ENCODE data around the gene KRTDAP. TPM values are rescaled to one million over a fixed set of nuclear protein-coding genes. Genes with fewer than 3 reads are reported as not detected.

The KRTDAP gene
- total RNA-seq, 1 donor from 2014 or later: not detected

DNA sequence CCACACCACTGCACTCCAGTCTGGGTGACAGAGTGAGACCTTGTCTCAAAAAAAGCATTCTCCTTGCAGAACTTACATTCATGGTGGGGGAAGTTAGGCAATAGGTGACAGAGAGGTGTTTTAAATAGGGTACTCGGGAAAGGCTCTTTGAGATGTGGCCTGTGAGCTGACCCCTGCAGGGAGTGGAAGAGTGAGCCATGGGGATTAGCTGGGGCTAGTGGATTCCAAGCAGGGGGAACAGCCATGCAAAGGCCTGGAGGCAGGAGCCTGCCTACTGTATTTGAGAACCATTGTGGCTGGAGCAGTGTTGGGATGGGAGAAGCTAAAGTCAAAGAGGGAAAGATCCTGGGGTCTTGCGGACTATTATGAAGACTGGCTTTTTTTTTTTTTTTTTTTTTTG, 27.1 kb upstream of the KRTDAP start:
- H3K27ac ChIP-seq (replicated peaks): no peak overlapping the region
- no peaks in the 10 kb centered on the region for H3K36me3 ChIP-seq
- H3K9me3 ChIP-seq (replicated peaks): no peaks in the 10 kb centered on the region
- H3K4me1 ChIP-seq: peaks cover 4% of the 10 kb centered on the region
- intact Hi-C loops (cut with micrococcal nuclease): no loop called here
- DNase-seq: no peak
- TF ChIP-seq CTCF (IDR thresholded peaks at IDR 0.05; ENCODE audit: borderline replicate concordance): no peak
- H3K27me3 ChIP-seq (ENCODE audit: low read depth): peaks cover 66% of the 10 kb centered on the region
- H3K4me3 ChIP-seq: no peak overlapping the region

DNA sequence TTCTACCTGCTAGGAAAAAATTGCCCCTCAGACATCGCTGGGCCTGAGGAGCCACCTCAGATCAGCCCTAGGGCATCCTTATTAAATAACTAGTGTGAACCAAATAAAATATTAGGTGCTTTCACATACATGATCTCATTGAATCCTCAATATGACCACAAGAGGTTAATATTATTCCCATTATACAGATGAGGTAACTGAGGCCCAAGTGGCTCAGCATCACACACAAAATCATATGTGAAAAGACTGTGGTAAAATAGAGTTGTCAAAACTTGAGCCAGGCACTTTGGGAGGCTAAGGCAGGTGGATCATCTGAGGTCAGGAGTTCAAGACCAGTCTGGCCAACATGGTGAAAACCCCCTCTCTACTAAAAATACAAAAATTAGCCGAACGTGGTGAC, 26.0 kb upstream of the KRTDAP start:
- no peak for DNase-seq
- intact Hi-C loops (cut with micrococcal nuclease): no loop called here
- H3K27ac ChIP-seq (replicated peaks): no peak overlapping the region
- H3K36me3 ChIP-seq: no peaks in the 10 kb centered on the region
- peaks cover 74% of the 10 kb centered on the region for H3K27me3 ChIP-seq (ENCODE audit: low read depth)
- no peak for TF ChIP-seq CTCF (IDR thresholded peaks at IDR 0.05; ENCODE audit: borderline replicate concordance)
- H3K4me1 ChIP-seq: peaks cover 4% of the 10 kb centered on the region
- H3K9me3 ChIP-seq (replicated peaks): no peaks in the 10 kb centered on the region
- no peak overlapping the region for H3K4me3 ChIP-seq

GRCh38 chr19:35514282-35514809, 24.1 kb upstream of the KRTDAP start:
- peaks cover 82% of the 10 kb centered on the region for H3K27me3 ChIP-seq (ENCODE audit: low read depth)
- no peak for TF ChIP-seq CTCF (IDR thresholded peaks at IDR 0.05; ENCODE audit: borderline replicate concordance)
- no peak overlapping the region for H3K27ac ChIP-seq (replicated peaks)
- H3K9me3 ChIP-seq (replicated peaks): no peaks in the 10 kb centered on the region
- H3K36me3 ChIP-seq: no peaks in the 10 kb centered on the region
- H3K4me1 ChIP-seq: peaks cover 17% of the 10 kb centered on the region
- no peak for DNase-seq
- intact Hi-C loops (cut with micrococcal nuclease): no loop called here
- no peak overlapping the region for H3K4me3 ChIP-seq

GRCh38 chr19:35513628-35514281, 23.5 kb upstream of the KRTDAP start, which contains the start of gene DMKN:
DMKN (minus strand) TSS chr19:35513649; CDS start chr19:35513475, 174 bp downstream.
- no peak for DNase-seq
- Histone ChIP-seq H3K36me3 (no peaks in the 10 kb centered on the region), H3K9me3 (replicated peaks) (no peaks in the 10 kb centered on the region), H3K4me3 (no peak within 1 kb of the TSS), H3K4me1 (peaks cover 17% of the 10 kb centered on the region), H3K27ac (replicated peaks) (no peak within 1 kb of the TSS), H3K27me3 (ENCODE audit: low read depth) (peaks cover 81% of the 10 kb centered on the region)
- intact Hi-C loops (cut with micrococcal nuclease): no loop called here
- no peak for TF ChIP-seq CTCF (IDR thresholded peaks at IDR 0.05; ENCODE audit: borderline replicate concordance)

DNA sequence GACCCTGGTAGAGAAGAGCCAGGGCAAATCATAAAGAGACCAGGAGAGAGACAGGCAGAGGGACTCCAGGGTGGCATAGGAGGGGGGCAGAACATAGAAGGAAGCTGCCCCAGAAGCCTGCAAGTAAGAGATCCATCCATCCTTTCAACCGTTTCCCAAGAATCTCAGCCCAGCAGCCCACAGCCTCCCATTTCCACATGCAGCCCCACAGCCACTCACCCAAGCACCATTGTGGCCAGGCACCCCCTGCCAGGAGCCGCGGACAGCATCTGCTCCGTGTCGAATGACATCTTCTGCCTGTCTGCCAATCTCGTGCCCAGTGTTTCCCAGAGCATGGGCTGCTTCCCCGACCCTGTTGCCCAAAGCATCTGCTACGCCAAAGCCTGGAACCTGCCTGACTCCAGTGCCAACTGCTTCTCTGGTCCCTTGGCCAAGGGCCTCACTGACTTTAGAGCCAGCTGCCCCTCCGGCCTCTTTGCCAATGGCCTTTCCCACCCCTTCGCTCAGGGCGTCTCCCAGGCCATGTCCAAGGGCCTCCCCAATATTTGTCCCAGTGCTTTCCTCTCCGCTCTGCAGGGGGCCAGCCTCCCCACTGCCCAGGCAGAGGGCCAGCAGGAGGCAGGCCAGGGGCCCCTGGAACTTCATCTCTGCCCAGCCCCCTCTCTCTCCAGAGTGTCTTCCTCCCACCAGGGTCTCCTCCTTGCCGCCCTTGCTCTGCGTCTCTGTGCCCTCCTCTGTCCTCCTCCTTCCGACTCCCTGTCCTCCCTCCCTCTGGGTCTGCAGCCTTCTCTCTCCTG, 22.8 kb upstream of the KRTDAP start:
- H3K27me3 ChIP-seq (ENCODE audit: low read depth): peaks cover 81% of the 10 kb centered on the region
- no peaks in the 10 kb centered on the region for H3K36me3 ChIP-seq
- no peak for DNase-seq
- H3K4me3 ChIP-seq: no peak overlapping the region
- no peak overlapping the region for H3K27ac ChIP-seq (replicated peaks)
- intact Hi-C loops (cut with micrococcal nuclease): no loop called here
- H3K9me3 ChIP-seq (replicated peaks): no peaks in the 10 kb centered on the region
- H3K4me1 ChIP-seq: peaks cover 17% of the 10 kb centered on the region
- no peak for TF ChIP-seq CTCF (IDR thresholded peaks at IDR 0.05; ENCODE audit: borderline replicate concordance)

Measured in left ventricle myocardium inferior (tissue), 1 donor.